Activated CD4-positive, alpha-beta T cell treated with anti-CD3 and anti-CD28 coated beads for 36 hours (primary cell): Measurements from ENCODE around the gene SASH3. TPM values are rescaled to one million over a fixed set of nuclear protein-coding genes. Genes with fewer than 3 reads are reported as not detected.

Experiments
- ATAC-seq: fragments of 200-7000 bp; cut with Tn5 transposase; one replicate; pipeline ENCODE4 v1.10.0; 2021; ENCODE audit warnings: mild to moderate bottlenecking, moderate library complexity
- CTCF ChIA-PET: fragments of 350-600 bp; sonication (Branson Sonifier 250); formaldehyde crosslinking; loops from one replicate; lab custom pipeline; 2021; ENCODE audit warnings: antibody characterized with exemption; lab: Charles Lee
- POLR2A ChIA-PET: fragments of 350-600 bp; sonication (Branson Sonifier 250); formaldehyde crosslinking; loops from one replicate; lab custom pipeline; 2021; ENCODE audit warnings: antibody characterized with exemption, inconsistent platforms; lab: Charles Lee
- DNase-seq: peaks from one replicate; pipeline ENCODE4 v3.0.0-alpha.2; 2020
- H3K27ac Mint-ChIP-seq: one replicate; pipeline ENCODE4 v1.8.0; 2021; ENCODE audit warnings: mixed read lengths
- H3K27me3 Mint-ChIP-seq: one replicate; pipeline ENCODE4 v1.8.0; 2021; ENCODE audit warnings: mixed read lengths
- H3K36me3 Mint-ChIP-seq: one replicate; pipeline ENCODE4 v1.8.0; 2021; ENCODE audit warnings: low read depth, mixed read lengths
- H3K4me1 Mint-ChIP-seq: one replicate; pipeline ENCODE4 v1.8.0; 2021; ENCODE audit warnings: mixed read lengths
- H3K4me3 Mint-ChIP-seq: one replicate; pipeline ENCODE4 v1.8.0; 2021; ENCODE audit warnings: mild to moderate bottlenecking, moderate library complexity, mixed read lengths
- H3K9me3 Mint-ChIP-seq: one replicate; pipeline ENCODE4 v1.8.0; 2021; ENCODE audit warnings: low read depth, mixed read lengths
- intact Hi-C, 2 experiments: fragments of 100-400 bp; cut with DNase I in 1 of 2; cut with micrococcal nuclease in 1 of 2; formaldehyde crosslinking; loops; one replicate each; pipeline versions ENCODE4 v1.14.2 to v1.15.1; 2022 to 2024; cut with DNase I, micrococcal nuclease
- total RNA-seq, 2 experiments: library from RNA; stranded (reverse); gene quantifications; one replicate each; pipeline ENCODE4 v1.2.3, GENCODE V29; 2021

The SASH3 gene
- total RNA-seq, 2 experiments from 2014 or later, result 118 to 126 TPM

GRCh38 chrX:129792586-129793291 is 13.0 kb downstream of the SASH3 start:
- H3K36me3 Mint-ChIP-seq, result peaks cover 41% of the 10 kb centered on the region

GRCh38 chrX:129793604-129794191 is 13.9 kb downstream of the SASH3 start:
- Mint-ChIP-seq H3K4me1 (peaks cover 13% of the 10 kb centered on the region), H3K27ac (no peak overlapping the region), H3K4me3 (no peak overlapping the region), H3K36me3 (peaks cover 46% of the 10 kb centered on the region), H3K9me3 (no peaks in the 10 kb centered on the region), H3K27me3 (no peaks in the 10 kb centered on the region)
- ATAC-seq, result no peak
- CTCF ChIA-PET, result interaction anchor here (1.1 kb wide), 1 partner anchor 38 kb away, joined by 4 read pairs; no protein-coding TSS in a partner anchor
- POLR2A ChIA-PET, result interaction anchor here (0.6 kb wide), 1 partner anchor 47 kb away, joined by 5 read pairs; no protein-coding TSS in a partner anchor
- intact Hi-C loops, result no loop called here
- no peak for DNase-seq

More at GRCh38 chrX:129792586-129793291, 13.0 kb downstream of the SASH3 start:
- intact Hi-C loops, result no loop called here
- no peak overlapping the region for H3K4me3 Mint-ChIP-seq
- H3K9me3 Mint-ChIP-seq, result no peaks in the 10 kb centered on the region
- POLR2A ChIA-PET, result interaction anchor here (0.6 kb wide), 1 partner anchor 9 kb away, joined by 3 read pairs; no protein-coding TSS in a partner anchor
- H3K27ac Mint-ChIP-seq, result no peak overlapping the region
- CTCF ChIA-PET, result no interaction called here
- DNase-seq (no peak), ATAC-seq (no peak)
- no peaks in the 10 kb centered on the region for H3K27me3 Mint-ChIP-seq
- peaks cover 4% of the 10 kb centered on the region for H3K4me1 Mint-ChIP-seq

DNA sequence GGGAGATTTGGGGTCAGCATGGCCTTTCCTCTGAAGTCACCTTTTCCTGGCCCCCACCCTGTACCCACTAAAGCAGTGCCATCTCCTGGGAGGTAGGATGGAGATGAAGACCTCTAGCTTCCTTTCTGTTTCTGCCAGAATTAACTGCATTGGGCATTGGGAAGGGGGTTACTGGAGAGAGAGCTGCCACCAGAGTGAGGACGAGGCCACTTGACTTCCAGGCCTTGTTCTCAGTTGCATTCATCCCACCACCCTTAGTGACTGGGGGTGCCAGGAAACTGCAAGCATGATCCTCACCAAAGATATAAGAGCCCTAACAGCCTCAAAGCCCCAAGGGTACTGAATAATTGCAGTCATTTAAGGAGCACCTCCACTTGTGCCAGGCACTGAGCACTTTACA is 15.8 kb downstream of the SASH3 start:
- DNase-seq (no peak), ATAC-seq (no peak)
- POLR2A ChIA-PET, result no interaction called here
- Mint-ChIP-seq H3K27me3 (no peaks in the 10 kb centered on the region), H3K27ac (no peak overlapping the region), H3K4me3 (no peak overlapping the region), H3K4me1 (peaks cover 25% of the 10 kb centered on the region), H3K36me3 (peaks cover 55% of the 10 kb centered on the region), H3K9me3 (no peaks in the 10 kb centered on the region)
- intact Hi-C loops, result no loop called here
- CTCF ChIA-PET, result interaction anchor here (1.0 to 1.6 kb wide), 3 partner anchors 28 to 186 kb away, joined by 3 to 4 read pairs (median 3); no protein-coding TSS in a partner anchor

GRCh38 chrX:129797251-129797906 is 17.6 kb downstream of the SASH3 start:
- intact Hi-C loops, result no loop called here
- H3K27ac Mint-ChIP-seq, result peak overlapping the region; percentile 42
- ATAC-seq, result no peak

GRCh38 chrX:129798456-129798855 is 18.7 kb downstream of the SASH3 start:
- Mint-ChIP-seq H3K4me3 (no peak overlapping the region), H3K27ac (peak overlapping the region; percentile 74), H3K27me3 (no peaks in the 10 kb centered on the region), H3K4me1 (peaks cover 25% of the 10 kb centered on the region), H3K9me3 (no peaks in the 10 kb centered on the region), H3K36me3 (peaks cover 41% of the 10 kb centered on the region)
- ChIA-PET POLR2A (interaction anchor here (0.5 to 0.6 kb wide), 3 partner anchors 124 to 466 kb away, joined by 3 to 6 read pairs (median 4); no protein-coding TSS in a partner anchor), CTCF (interaction anchor here (0.5 to 1.2 kb wide), 4 partner anchors 8 to 520 kb away, joined by 3 to 4 read pairs (median 4); partner anchors contain the start of gene APLN)
- DNase-seq, result no peak
- intact Hi-C loops, result no loop called here
- ATAC-seq, result no peak

More at GRCh38 chrX:129797251-129797906, 17.6 kb downstream of the SASH3 start:
- no peaks in the 10 kb centered on the region for H3K27me3 Mint-ChIP-seq
- no peaks in the 10 kb centered on the region for H3K9me3 Mint-ChIP-seq
- DNase-seq, result no peak
- H3K4me3 Mint-ChIP-seq, result no peak overlapping the region
- H3K36me3 Mint-ChIP-seq, result peaks cover 49% of the 10 kb centered on the region
- CTCF ChIA-PET, result interaction anchor here (1.2 kb wide), 1 partner anchor 35 kb away, joined by 4 read pairs; no protein-coding TSS in a partner anchor
- POLR2A ChIA-PET, result no interaction called here
- peaks cover 25% of the 10 kb centered on the region for H3K4me1 Mint-ChIP-seq

GRCh38 chrX:129798888-129799287 is 19.1 kb downstream of the SASH3 start:
- H3K9me3 Mint-ChIP-seq, result no peaks in the 10 kb centered on the region
- DNase-seq (peak; percentile 68), ATAC-seq (peak; percentile 91)
- intact Hi-C loops, result no loop called here
- ChIA-PET POLR2A (interaction anchor here (0.5 kb wide), 1 partner anchor 123 kb away, joined by 6 read pairs; no protein-coding TSS in a partner anchor), CTCF (interaction anchor here (0.6 to 1.2 kb wide), 5 partner anchors 9 to 519 kb away, joined by 3 to 4 read pairs (median 3); no protein-coding TSS in a partner anchor)
- no peak overlapping the region for H3K4me3 Mint-ChIP-seq
- peaks cover 41% of the 10 kb centered on the region for H3K36me3 Mint-ChIP-seq
- no peaks in the 10 kb centered on the region for H3K27me3 Mint-ChIP-seq
- peak overlapping the region; percentile 74 for H3K27ac Mint-ChIP-seq
- peaks cover 25% of the 10 kb centered on the region for H3K4me1 Mint-ChIP-seq

DNA sequence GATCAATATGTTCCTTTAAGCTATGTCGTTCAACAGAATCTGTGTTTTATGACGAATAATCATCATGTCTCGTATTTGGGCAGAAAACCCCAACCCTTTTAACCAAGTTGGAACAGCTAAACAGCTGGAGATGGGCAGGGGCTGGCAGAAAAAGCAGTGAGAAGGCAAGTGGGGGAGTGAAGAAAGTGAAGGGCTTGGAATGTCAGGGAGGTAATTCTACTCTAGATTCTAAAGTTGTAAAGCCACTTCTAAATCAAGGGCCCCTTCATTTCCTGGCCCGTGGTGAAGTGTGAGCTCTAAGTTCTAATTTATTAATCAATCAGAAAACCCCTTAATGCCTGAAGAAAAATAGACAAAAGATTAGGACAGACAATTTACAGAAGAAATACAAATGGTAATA is 20.4 kb downstream of the SASH3 start:
- ATAC-seq, result no peak
- Mint-ChIP-seq H3K36me3 (peaks cover 30% of the 10 kb centered on the region), H3K4me3 (no peak overlapping the region), H3K27me3 (no peaks in the 10 kb centered on the region), H3K4me1 (peaks cover 25% of the 10 kb centered on the region), H3K9me3 (no peaks in the 10 kb centered on the region), H3K27ac (no peak overlapping the region)
- ChIA-PET POLR2A (no interaction called here), CTCF (no interaction called here)
- intact Hi-C loops, result no loop called here
- DNase-seq, result no peak

GRCh38 chrX:129802863-129803262 is 23.1 kb downstream of the SASH3 start:
- Mint-ChIP-seq H3K27ac (no peak overlapping the region), H3K4me3 (no peak overlapping the region), H3K27me3 (no peaks in the 10 kb centered on the region), H3K9me3 (no peaks in the 10 kb centered on the region), H3K4me1 (peaks cover 20% of the 10 kb centered on the region), H3K36me3 (peaks cover 27% of the 10 kb centered on the region)
- CTCF ChIA-PET, result no interaction called here
- POLR2A ChIA-PET, result no interaction called here
- ATAC-seq, result no peak
- intact Hi-C loops, result no loop called here
- no peak for DNase-seq

- Mint-ChIP-seq H3K4me1 (peaks cover 20% of the 10 kb centered on the region), H3K4me3 (no peak overlapping the region), H3K9me3 (no peaks in the 10 kb centered on the region), H3K27me3 (no peaks in the 10 kb centered on the region), H3K27ac (no peak overlapping the region), H3K36me3 (peaks cover 22% of the 10 kb centered on the region)
- no peak for ATAC-seq
- no peak for DNase-seq
- intact Hi-C loops, result no loop called here
- POLR2A ChIA-PET, result no interaction called here
- CTCF ChIA-PET, result no interaction called here
These were observed 25.1 kb downstream of the SASH3 start for GRCh38 chrX:129804806-129805205.

DNA sequence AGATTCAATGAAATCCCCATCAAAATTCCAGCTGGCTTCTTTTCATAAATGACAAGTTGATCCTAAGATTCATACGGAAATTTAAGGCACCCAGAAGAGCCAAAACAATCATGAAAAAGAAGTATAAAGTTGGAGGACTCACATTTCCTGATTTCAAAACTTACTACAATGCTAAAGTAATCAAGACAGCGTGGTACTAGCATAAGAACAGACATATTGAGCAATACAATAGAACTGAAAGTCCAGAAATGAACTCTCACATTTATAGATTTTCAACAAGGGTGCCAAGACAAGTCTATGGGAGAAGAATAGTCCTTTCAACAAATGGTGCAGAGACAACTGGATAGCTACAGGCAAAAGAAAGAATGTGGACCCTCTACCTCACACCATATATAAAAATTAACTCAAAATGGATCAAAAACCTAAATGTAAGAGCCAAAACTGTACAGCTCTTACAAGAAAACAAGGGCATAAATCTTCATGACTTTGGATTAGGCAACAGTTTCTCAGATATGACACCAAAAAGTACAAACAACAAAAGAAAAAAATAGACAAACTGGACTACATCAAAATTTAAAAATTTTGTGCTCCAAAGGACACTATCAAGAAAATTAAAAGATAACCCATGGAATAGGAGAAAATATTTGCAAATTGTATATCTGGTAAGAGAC is 28.5 kb downstream of the SASH3 start:
- ChIA-PET CTCF (no interaction called here), POLR2A (no interaction called here)
- Mint-ChIP-seq H3K4me1 (peaks cover 16% of the 10 kb centered on the region), H3K36me3 (peaks cover 28% of the 10 kb centered on the region), H3K27me3 (no peaks in the 10 kb centered on the region), H3K27ac (no peak overlapping the region), H3K4me3 (no peak overlapping the region), H3K9me3 (no peaks in the 10 kb centered on the region)
- DNase-seq (no peak), ATAC-seq (no peak)
- intact Hi-C loops, result no loop called here
